Stimulated activated CD8-positive, alpha-beta memory T cell treated with anti-CD3 and anti-CD28 coated beads, Interleukin-15, amount 100 ng/mL, for 48 hours (primary cell): ENCODE measurements around the gene GLB1L.

ENCODE experiments used
- DNase-seq, 2 donors: peaks; one replicate each; pipeline ENCODE4 v3.0.0-alpha.2; 2020; ENCODE audit warnings: low read depth in 2 of 2

GLB1L gene

DNA sequence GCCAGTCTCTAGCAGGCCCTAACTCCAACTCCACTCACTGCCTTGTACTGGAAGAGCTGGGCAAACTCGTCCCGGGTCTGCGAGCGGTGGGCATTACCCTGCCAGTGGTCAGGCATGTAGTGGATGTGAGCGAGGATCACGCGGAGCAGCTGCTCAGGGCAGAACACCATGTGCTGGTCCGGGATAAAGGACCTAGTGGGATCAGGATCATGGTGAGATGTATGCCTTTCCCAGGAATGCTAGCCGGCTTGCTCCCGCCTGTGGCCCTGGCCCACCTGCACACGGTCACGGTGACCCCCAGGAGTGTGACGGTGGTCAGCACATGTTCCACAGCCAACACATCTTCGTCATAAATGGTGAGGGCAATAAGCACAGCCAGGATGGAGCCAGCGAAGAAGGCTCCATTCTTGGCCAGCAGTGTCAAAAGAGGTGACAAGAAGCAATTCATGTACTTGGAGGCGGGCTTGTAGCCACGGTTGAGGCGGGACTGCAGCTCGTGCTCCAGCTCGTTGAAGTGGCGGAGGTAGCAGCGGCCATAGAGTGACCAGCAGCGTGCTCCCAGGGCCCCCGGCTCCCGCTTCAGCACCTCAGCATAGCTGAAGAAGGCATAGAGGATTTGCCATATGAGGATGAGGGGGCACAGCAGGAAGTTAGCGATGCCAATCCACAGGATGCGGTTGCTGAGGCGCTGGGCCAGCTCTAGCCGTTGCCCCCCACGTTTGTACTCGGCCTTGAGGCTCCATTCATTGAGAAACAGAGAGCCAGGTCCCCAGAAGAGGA is 21.2 kb downstream of the GLB1L start:
- DNase-seq, result no peak

DNA sequence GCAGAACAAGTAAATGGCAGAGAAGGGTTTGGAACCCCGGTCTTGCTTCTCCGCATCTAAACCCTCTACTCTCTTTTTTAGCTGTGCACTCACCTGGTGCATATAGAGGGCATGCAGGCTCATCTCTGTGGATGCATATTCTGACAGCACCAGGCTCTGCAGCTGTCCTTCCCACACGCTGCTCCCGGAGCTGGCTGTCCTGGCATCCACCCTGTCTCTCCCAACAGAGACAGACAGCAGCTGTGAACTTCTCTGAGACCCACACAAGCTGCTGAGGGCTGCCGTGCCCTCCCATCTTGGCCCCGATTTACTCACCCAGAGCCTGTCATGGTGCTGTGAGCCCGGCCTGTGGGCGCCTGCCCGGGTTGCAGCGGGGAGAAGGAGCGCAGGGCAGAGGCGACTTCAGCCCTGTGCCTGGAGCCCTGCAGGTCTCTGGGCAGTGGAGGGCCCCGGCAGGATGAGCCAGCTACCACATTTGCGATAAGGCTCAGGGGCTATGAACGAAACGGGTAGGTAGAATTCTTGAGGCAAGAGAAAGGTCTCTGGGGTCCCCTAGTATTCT is 23.2 kb downstream of the GLB1L start:
- DNase-seq, result no peak

DNA sequence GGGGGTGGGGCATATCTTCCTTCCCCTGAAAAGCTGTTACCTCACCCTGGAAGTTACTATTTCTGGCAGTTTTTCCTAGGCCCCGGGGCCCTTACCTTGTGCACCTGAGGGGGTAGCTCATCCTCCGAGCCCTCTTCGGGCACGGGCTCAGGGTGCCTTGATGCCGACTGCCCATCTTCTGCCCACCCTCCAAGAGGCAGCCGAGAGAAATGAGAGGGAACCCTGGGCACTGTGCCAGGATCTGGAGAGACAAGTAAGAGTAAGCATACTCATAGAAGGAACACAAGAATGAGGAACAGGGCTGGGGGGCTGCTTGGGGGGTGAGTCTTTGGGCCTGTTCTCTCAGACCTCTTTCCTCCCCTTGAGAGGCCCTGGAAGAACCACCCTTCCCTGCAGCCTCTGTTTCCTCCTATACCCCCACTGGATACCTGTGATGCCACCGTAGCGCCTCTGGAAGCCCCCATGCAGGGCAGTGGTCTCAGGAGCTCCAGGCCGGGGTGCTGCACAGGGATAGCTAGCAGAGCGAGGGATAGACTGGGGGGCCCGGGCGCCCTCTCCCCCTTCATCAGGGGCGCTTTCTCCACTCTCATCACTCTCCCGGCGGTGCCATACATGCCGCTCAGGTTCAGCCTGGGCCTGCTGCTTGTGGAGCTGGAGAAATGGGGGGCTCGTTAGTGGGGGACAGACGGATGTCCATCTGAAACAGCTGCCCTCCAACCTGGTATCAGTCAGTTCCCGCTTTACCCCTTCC is 24.4 kb downstream of the GLB1L start:
- DNase-seq, result no peak

DNA sequence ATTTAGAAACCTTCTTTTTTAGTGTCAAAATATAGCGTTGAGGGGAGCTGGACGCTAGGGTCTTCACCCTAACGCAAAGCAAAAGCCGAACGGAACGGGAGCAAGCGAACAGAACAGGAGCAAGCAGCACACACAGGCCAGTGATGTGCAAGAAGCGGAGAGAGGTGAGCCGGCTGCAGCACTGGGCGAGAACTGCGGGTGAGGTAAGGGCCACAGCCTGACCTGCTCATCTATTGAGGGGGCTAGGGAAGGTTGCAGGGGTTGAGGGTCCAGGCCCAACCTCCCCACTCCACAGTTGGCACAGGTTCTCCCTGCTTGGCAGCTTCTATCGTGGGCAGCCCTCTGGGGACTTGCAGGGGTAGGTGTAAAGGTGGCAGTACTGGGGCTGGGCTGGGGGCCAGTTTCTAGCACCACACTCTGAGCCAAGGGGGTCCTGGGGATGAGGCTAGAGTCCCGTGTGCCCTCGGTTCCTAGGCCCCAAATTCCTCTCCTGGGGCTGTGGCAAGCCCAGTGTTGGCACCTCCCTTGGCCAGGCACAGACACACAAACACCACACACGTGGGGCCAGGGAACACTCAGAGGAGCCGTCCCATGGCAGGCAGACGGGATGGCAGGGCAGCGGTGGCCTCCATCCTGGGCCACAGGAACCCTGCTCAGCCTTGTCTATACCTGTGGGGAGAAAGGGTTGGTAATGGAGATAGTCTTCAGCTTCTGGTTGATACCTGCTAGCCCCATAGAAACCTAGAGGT is 25.3 kb downstream of the GLB1L start:
- no peak for DNase-seq

DNA sequence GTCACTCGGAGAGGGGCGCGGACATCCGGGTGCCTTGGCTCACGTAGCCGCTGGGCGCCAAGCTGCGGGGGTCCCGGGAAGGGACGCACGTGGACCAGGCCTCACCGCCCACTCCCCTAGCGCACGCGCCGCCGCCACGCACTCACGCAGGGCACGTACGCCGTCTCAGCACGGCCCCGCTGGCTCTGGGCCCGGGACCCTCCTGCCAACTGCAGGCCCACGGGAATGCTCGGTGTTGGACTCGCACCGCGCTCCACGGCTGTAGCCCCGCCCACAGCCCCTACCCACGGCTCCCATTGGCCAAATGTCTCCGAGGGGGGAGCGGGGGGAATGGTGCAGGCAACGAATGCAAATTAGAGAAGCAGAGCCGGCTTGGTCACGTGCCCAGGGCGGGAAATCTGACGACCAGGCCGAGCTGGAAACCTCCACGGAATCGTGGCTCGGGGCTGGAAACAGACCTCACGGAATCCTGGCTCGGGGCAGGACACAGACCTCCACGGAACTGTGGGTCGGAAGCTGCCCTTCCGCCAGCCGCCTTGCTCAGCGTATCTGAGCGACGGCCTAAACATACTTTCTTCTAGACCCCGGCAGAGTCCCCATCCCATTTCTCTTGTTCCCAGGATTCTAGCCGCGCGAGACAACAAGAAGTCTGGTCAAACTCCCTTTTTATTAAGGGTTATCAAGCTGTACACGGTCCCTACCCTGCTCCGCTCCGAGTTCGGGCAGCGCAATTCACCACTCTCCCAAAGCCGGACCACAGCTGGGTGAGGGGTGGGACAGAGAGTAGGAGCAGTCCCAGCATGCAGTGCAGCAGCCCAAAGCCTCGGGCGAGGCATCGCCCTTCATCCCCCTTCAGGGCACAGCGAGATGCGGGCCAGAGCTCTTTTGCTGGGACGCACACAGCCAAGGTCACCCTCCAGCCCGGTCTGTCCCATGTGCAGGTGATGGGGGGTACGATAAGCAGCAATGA is 26.2 kb downstream of the GLB1L start, which contains the start of gene ABCB6:
Gene ABCB6, minus strand, starts transcription at position 227 of the 970 bp plus-strand sequence. CDS start 285 bp downstream, outside the sequence.
- peak; percentile 79 to 86 for DNase-seq

DNA sequence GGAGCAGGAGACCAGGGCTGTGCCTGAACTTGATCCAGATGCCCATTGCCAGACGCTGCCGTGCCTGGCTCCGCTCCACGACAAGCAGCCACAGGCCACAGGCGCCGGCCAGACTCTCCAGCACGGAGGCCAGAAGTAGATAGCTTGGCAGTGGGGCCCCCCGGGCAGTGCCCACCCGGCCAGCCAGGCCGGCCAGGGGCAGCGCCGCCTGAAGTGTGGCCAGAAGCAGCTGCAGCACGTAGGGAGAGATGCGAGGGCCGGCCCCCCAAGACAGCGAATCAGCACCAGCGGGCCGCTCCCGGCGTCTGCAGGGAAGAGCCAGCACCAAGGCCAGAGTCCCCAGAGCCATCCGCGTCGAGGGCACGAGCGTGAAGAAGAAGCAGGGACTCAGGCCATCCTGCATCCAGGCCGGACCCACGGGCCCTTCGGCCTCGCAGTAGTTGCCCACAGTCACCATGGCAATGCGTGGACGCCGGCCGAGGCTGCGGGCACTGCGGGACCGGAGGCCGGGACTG is 27.0 kb downstream of the GLB1L start:
- no peak for DNase-seq

DNA sequence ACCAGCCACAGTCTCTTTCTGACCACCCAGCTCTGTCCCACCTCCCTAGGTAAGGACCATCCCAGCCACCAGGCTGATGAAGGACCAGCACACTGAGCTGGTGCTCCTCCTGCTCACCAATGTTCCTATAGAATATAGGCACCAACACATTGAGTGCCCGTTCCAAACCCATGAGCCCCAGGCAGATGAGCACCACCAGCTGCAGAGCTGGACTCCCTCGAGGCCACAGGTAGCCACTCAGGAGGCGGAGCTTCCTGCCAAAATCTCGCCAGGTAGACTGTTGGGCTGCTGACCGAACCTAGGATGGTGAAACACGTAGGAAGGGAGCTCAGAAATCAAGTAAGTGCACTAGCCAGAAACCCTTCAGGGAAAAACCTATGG is 28.7 kb downstream of the GLB1L start:
- no peak for DNase-seq

DNA sequence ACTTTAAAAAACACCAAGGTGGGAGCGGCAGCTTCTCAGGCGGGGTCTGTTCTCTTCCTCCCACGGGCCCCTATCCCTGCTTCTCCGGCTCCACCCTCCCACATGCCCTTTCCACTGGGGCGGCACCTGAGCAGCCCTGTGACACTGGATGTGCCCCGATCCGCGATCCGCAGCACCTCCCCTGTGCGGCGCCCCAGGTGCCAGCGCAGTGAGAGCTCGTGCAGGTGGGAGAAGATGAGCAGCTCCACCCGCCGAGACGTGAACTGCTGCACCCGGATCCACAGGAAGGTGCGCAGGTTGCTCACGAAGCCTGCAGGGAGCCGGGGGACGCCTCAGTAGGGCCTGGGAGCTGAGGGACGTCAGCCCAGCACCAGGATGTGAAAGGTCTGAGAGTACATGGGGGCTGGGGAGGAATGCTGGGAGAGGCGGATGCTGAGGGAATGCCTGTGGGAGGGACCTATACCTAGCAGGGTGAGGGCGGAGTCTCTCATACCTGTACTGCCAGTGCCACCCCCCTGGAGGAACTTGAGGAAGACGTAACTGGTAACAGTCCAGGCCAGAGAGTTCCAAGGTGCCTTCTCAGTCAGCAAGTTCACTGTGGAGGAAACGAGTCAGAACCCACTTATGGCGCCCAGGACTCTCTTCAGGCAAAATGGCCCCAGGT is 29.2 kb downstream of the GLB1L start:
- no peak for DNase-seq

DNA sequence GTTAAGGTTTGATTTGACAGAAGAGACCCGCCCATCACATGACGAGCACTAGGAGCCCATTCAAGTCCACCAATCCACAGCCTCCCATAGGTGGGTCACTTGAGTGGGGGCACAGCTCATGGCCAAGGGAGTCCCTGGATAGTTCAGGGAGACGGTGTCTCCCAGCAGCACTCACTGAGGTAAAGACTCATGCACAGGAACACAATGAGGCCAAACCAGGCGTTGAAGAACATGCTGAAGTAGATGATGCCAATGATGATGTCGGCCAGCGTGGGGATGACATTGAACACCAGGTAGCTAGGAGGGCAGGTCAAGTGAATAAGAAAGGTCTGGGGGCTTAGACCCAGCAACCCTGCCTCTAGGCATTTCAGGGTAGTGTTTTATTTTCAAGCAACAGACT is 30.5 kb downstream of the GLB1L start:
- DNase-seq, result no peak

DNA sequence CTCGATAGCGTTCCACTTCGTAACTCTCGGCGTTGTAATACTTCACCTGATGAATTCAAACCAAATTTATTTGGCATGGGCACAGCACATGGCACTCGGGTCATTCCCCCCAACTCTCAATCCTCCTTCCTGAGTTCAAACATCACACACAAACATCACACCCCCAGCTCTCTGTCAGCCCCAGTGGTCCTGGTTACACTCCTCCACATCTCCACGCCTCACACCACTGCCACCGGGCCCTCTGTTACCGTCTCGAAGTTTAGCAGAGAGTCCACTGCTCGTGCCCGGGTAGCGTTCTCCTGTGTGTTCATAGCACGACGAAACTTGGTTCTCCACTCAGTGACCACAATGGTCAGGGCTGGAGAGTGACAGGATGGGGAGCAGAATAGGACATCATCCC is 31.1 kb downstream of the GLB1L start:
- no peak for DNase-seq

DNA sequence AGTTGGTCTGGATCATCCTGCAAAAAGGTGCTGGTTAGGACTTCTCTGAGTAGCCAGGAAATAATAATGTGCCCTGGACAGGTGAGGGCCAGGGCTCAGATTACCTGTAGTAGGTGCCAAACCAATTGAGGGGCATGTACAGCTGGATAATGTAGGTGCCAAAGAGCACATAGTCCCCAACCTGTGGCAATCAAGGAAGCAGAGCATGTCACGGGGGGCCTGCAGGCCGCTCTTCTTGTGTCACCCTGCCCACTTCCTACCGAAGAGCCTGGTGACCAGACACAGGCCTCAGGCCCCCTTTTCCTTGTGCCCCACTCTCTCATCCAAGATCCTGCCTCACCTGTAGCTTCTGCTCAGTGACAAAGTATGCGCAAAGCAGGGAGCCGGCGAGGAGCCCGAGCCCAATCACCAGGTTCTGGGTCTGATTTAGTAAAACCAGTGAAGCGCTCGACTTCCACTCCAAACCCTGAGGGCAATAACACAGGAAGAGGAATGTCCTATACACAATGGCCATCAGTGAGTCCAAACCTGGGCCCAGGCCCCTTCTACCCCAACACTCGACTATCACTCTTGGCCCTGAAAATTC is 31.7 kb downstream of the GLB1L start:
- no peak for DNase-seq

DNA sequence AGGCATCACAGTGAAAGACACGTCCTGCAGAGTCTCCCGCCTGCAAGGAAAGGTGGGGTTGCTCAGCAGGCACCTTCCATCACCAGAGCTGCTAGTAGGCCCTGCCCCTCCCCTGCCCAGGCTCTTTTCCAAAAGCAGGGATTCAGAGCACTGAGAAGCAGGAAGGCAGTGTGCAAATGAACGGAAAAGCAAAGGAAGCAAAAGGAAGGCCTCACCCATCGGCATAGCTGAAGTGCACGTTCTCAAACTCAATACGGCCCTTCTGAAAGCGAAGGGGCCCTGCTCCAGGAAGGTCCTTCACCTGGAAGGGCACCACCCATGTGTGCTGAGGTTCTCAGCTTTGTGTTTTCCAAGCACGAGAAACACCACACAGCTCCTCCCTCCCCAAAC is 32.2 kb downstream of the GLB1L start:
- DNase-seq, result no peak

DNA sequence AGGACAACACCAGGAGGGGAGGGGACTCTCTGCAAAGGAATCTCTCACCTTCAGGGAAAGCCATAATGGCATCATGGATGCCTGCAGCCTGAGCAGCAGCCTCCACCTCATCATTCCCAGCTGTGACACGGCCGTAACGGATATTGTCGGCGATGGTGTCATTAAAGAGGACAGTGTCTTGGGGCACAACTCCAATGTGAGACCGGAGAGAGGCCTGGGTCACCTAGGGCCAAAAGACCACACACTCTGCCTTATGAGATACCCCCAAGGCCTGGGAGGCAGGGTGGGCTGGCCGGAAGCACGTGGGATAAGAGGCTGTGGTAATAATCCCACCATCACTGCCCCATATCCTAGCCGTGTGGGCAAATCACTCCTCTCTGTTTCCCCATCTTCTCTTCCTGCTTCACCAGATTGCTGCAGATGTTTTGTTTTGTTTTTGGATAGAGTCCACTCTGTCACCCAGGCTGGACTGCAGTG is 34.3 kb downstream of the GLB1L start:
- no peak for DNase-seq

DNA sequence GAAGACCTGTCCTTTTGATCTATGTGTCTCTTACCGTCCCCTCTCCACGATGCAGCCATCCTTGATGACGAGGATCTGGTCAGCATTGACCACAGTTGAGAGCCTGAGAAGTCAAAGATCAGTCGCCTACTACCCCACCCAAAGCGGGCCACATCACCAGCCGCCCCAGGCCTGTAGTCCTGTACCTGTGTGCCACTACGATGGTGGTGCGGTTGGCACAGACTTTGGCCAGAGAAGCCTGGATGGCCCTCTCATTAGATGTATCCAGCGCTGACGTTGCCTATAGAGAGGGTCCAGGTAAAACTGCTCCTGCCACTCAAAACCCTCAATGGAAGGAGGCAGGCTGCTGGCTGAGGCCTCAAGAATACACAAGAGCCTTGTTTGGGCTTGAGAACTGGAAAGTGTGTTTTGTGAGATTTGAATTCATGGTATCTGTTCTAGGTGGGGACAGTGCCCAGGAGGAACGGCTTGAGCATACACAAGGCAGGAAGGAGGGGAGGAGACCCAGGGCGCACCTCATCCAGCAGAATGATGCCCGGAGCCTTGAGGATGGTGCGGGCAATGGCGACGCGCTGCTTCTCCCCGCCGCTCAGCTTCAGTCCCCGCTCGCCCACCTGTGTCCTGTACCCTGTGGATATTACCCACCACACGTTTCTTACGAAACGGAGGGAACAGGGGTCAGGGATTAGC is 34.9 kb downstream of the GLB1L start:
- DNase-seq, result no peak

DNA sequence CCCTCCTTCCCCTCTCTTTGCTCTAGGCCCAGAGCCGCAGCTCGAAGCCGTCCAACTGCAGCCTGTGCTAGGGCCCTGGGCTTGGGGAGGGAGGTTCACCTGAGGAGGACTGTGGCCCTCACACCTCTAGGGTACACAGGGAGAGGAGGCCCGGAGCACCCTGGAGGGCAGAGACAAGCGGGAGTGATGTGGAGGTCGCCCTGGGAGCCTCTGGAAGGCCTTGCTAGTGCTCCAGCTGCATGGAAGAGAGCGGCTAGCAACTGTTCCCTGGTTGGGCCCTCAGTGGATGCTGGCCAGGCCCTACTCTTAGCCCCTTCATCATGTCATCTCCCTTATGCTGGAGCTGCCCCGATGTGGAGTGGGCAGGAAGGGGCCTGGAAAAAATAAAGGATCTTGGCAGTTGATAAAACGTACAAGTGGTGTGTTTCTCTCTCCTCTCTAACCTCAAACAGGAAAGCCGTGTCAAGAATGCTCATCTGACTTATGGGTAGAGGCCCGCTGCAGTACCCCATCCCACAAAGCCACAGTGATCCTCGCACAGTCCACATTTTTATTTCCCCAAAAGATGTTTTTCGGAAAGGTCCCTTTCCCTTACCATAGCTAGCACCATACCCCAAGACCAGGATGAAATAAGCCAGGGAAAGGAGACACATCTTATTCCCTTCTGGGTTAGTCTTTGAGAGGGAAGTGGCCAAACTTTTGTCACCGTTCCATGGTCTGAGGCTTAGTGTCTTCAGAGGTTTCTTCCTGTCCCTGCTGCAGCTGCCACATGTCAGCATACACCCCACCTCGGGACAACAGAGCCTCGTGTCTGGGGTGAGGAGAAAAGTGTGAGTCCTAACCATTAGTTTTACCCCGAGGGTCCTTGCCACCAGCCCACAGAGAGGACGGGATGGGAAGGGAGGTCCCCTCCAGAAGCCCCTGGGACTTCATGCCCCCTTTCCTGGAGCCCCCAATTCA is 35.7 kb downstream of the GLB1L start:
- DNase-seq, result no peak

DNA sequence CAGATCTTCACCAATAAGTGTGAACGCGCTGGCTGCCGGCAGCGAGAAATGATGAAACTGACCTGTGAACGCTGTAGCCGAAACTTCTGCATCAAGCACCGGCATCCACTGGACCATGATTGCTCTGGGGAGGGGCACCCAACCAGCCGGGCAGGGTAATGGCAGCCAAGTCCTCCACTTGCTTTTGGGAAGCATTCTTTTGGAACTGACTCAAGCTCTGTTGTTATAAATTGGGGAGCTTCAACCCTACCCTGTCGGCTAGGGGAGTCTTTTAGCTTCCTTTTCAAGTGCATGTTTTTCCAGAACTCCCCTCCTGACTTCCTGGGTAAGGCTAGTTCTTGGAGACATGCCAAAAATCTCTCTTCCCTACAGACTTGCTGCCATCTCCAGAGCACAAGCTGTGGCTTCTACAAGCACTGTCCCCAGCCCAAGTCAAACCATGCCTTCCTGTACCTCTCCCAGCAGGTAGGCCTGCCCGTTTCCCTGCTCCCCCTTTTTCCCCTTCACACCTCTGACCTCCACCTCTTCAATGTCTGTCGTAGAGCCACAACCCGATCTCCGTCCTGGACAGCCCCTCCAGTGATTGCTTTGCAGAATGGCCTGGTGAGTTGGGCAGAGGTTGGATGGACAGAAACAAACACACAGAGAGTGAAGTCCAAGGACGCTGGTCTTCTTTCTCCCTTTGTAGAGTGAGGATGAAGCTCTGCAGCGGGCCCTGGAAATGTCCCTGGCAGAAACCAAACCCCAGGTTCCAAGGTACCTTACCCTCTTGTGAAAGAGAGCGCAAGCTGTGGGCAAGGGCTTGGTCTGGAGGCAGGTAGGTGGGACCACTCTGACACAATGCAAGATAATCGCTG is 37.1 kb downstream of the GLB1L start:
- no peak for DNase-seq
